Gastroesophageal sphincter (tissue), 4 donors: ENCODE data around the gene COG3. TPM values are rescaled to one million over a fixed set of nuclear protein-coding genes. Genes with fewer than 3 reads are reported as not detected.

ENCODE experiments used
- ATAC-seq: fragments of 150-250 bp; one replicate; pipeline ENCODE4 v1.9.1; 2016; ENCODE audit warnings: mild to moderate bottlenecking, moderate library complexity
- H3K27ac ChIP-seq, 4 donors: fragments of 200-600 bp; sonication (generic) in 3 of 4; 1 replicate in 3 of 4; 2 replicates in 1 of 4; pipeline ENCODE4 v1.5.1; 2016 to 2019
- H3K27me3 ChIP-seq: fragments of 200-600 bp; sonication (generic); one replicate; pipeline ENCODE4 v1.5.1; 2019
- H3K36me3 ChIP-seq, 2 donors: fragments of 200-600 bp; sonication (generic); one replicate each; pipeline ENCODE4 v1.5.1; 2019; ENCODE audit warnings: control low read depth in 1 of 2
- H3K4me1 ChIP-seq, 3 donors: fragments of 200-600 bp; sonication (generic); 1 replicate in 2 of 3; 2 replicates in 1 of 3; pipeline ENCODE4 v1.5.1; 2016 to 2019; ENCODE audit warnings: control low read depth in 2 of 3
- H3K4me3 ChIP-seq, 2 donors: fragments of 200-600 bp; sonication (generic); one replicate each; pipeline ENCODE4 v1.5.1; 2019; ENCODE audit warnings: mild to moderate bottlenecking in 1 of 2, moderate library complexity in 1 of 2
- H3K9me3 ChIP-seq, 3 donors: fragments of 200-600 bp; sonication (generic); one replicate each; pipeline ENCODE4 v1.5.1; 2017 to 2019; ENCODE audit warnings: control low read depth in 2 of 3
- CTCF ChIP-seq, 4 experiments: fragments of 200-600 bp in 2 of 4; fragments of 450-650 bp in 2 of 4; sonication (generic) in 1 of 4; IDR thresholded peaks; one replicate each; pipeline ENCODE4 v1.5.1; 2017 to 2019; ENCODE audit warnings: antibody characterized with exemption in 4 of 4, mild to moderate bottlenecking in 2 of 4, moderate library complexity in 2 of 4
- EP300 ChIP-seq: sonication (generic); formaldehyde crosslinking; IDR thresholded peaks from one replicate; pipeline ENCODE4 v1.6.1; 2017; ENCODE audit warnings: antibody characterized with exemption, mild to moderate bottlenecking
- POLR2A ChIP-seq, 2 donors: fragments of 450-650 bp; IDR thresholded peaks; one replicate each; pipeline ENCODE4 v1.6.1; 2017; ENCODE audit warnings: antibody characterized with exemption in 2 of 2, mild to moderate bottlenecking in 2 of 2, moderate library complexity in 1 of 2
- POLR2AphosphoS5 ChIP-seq: sonication (generic); formaldehyde crosslinking; IDR thresholded peaks from one replicate; pipeline ENCODE4 v1.6.1; 2017; ENCODE audit warnings: antibody characterized with exemption
- WGBS, 2 donors: methylation state at CpG; one replicate each; pipeline ENCODE4 v1.1.5; 2018; ENCODE audit warnings: low coverage in 1 of 2; 5-methylcytosine and 5-hydroxymethylcytosine counted together
- total RNA-seq, 4 donors: library from RNA; depleted of rRNA; stranded (reverse); fragments of >200 nt; gene quantifications; one replicate each; pipeline ENCODE4 v1.1.0, GENCODE V29; 2016

Gene COG3
- total RNA-seq, 4 donors from 2014 or later, result 19.4 to 30.0 (median 21.3) TPM

- Histone ChIP-seq H3K27me3 (no peaks in the 10 kb centered on the region), H3K36me3 (no peaks in the 10 kb centered on the region), H3K4me1 (no peaks in the 10 kb centered on the region), H3K27ac (no peak overlapping the region), H3K4me3 (no peak overlapping the region), H3K9me3 (no peaks in the 10 kb centered on the region)
- TF ChIP-seq CTCF (IDR thresholded peaks at IDR 0.05) (no peak), POLR2AphosphoS5 (no peak), EP300 (no peak), POLR2A (IDR thresholded peaks at IDR 0.05) (no peak)
- 85 to 100% methylated on average over 1 to 10 of the region's 11 CpGs for WGBS, 2 donors
- ATAC-seq, result no peak
These were observed 77.1 kb downstream of the COG3 start for GRCh38 chr13:45541806-45542205.

GRCh38 chr13:45542391-45542790 lies 77.7 kb downstream of the COG3 start:
- no peak overlapping the region for H3K4me3 ChIP-seq
- H3K9me3 ChIP-seq, result no peaks in the 10 kb centered on the region
- H3K27me3 ChIP-seq, result peaks cover 2% of the 10 kb centered on the region
- no peak for ATAC-seq
- WGBS, 2 donors, result 47% methylated on average over 1 of the region's 8 CpGs; no CpG with 5 or more reads in 1 of the 2 donors
- H3K4me1 ChIP-seq, result no peaks in the 10 kb centered on the region
- no peaks in the 10 kb centered on the region for H3K36me3 ChIP-seq
- no peak overlapping the region for H3K27ac ChIP-seq
- TF ChIP-seq POLR2A (IDR thresholded peaks at IDR 0.05) (no peak), CTCF (IDR thresholded peaks at IDR 0.05) (no peak), EP300 (no peak), POLR2AphosphoS5 (no peak)

GRCh38 chr13:45542878-45543277 lies 78.1 kb downstream of the COG3 start:
- Histone ChIP-seq H3K4me3 (no peak overlapping the region), H3K27me3 (peaks cover 4% of the 10 kb centered on the region), H3K36me3 (no peaks in the 10 kb centered on the region), H3K4me1 (no peaks in the 10 kb centered on the region), H3K9me3 (no peaks in the 10 kb centered on the region), H3K27ac (no peak overlapping the region)
- TF ChIP-seq CTCF (IDR thresholded peaks at IDR 0.05) (no peak), EP300 (no peak), POLR2AphosphoS5 (no peak), POLR2A (IDR thresholded peaks at IDR 0.05) (no peak)
- ATAC-seq, result no peak
- 82% methylated on average over 3 of the region's 5 CpGs; no CpG with 5 or more reads in 1 of the 2 donors for whole genome bisulfite sequencing, 2 donors

- H3K4me1 ChIP-seq, result no peaks in the 10 kb centered on the region
These were observed 79.8 kb downstream of the COG3 start for GRCh38 chr13:45544520-45544919.

More at GRCh38 chr13:45544520-45544919, 79.8 kb downstream of the COG3 start:
- WGBS, 2 donors, result 92% methylated on average over 2 of the region's 2 CpGs; no CpG with 5 or more reads in 1 of the 2 donors
- Histone ChIP-seq H3K36me3 (no peaks in the 10 kb centered on the region), H3K27me3 (peaks cover 15% of the 10 kb centered on the region), H3K4me3 (no peak overlapping the region), H3K9me3 (no peaks in the 10 kb centered on the region), H3K27ac (no peak overlapping the region)
- no peak for ATAC-seq
- no peak for TF ChIP-seq POLR2AphosphoS5
- no peak for TF ChIP-seq CTCF (IDR thresholded peaks at IDR 0.05)
- no peak for TF ChIP-seq POLR2A (IDR thresholded peaks at IDR 0.05)
- TF ChIP-seq EP300, result no peak
